Measurements from ENCODE around the gene SLC43A2. TPM values are rescaled to one million over a fixed set of nuclear protein-coding genes. Genes with fewer than 3 reads are reported as not detected.

SLC43A2 gene
- total and polyA plus RNA-seq, 10 of the 15 experiments (the other 5 are each of a cell fraction or from before 2014, with no cell fraction given), result 0.03 to 14.0 (median 5.3) TPM

GRCh38 chr17:1648173-1648962 is 19.7 kb upstream of the SLC43A2 start (continued):
- TF ChIP-seq SUZ12 (IDR thresholded peaks at IDR 0.05; ENCODE audit: unreplicated experiment), result no peak
- peak; percentile 85; the same call in 1 of the 2 replicates for TF ChIP-seq ZNF592 (IDR thresholded peaks at IDR 0.05)
- TF ChIP-seq E2F8 (IDR thresholded peaks at IDR 0.05; ENCODE audit: low read depth, partially characterized antibody), result no peak
- TF ChIP-seq CREB1 (IDR thresholded peaks at IDR 0.05; ENCODE audit: low read depth), result no peak
- TF ChIP-seq IKZF2 (IDR thresholded peaks at IDR 0.05), result peak in 1 of 2 experiments; percentile 35; a peak in 1 of 4 replicates
- peak in 1 of 2 experiments; percentile 68; a peak in 1 of 4 replicates for TF ChIP-seq BHLHE40 (IDR thresholded peaks at IDR 0.05; ENCODE audit: borderline replicate concordance in 1 of 2, low read depth in 2 of 2, low read length in 1 of 2)
- no peak for TF ChIP-seq CBFB (IDR thresholded peaks at IDR 0.05; ENCODE audit: low read depth)
- no peak for TF ChIP-seq POU2F2 (IDR thresholded peaks at IDR 0.05; ENCODE audit: borderline replicate concordance, low read depth, low read length)
- no peak for TF ChIP-seq ZBTB33 (IDR thresholded peaks at IDR 0.05)
- TF ChIP-seq HDAC2 (IDR thresholded peaks at IDR 0.05), result no peak
- TF ChIP-seq ZBED1 (IDR thresholded peaks at IDR 0.05; ENCODE audit: borderline replicate concordance), result no peak
- TF ChIP-seq POLR2A (IDR thresholded peaks at IDR 0.05; ENCODE audit: low read depth, low read length), result 0 out of 2 replicates have a peak, but pooled peaks have one; percentile 5
- TF ChIP-seq WRNIP1 (IDR thresholded peaks at IDR 0.05; ENCODE audit: borderline replicate concordance, low read depth, low read length), result no peak
- TF ChIP-seq YBX1 (IDR thresholded peaks at IDR 0.05), result no peak
- TF ChIP-seq SKIL (IDR thresholded peaks at IDR 0.05; ENCODE audit: low read depth, poor library complexity, severe bottlenecking), result no peak

All from GM12878 (cell line).